ENCODE measurements around the gene PMAIP1. TPM values are rescaled to one million over a fixed set of nuclear protein-coding genes. Genes with fewer than 3 reads are reported as not detected.

PMAIP1 gene
- total RNA-seq, 1 experiment from 2014 or later = 87.1 TPM

- DNase-seq (ENCODE audit: low read depth) = no peak
Observed at GRCh38 chr18:59952283-59953007, 52.6 kb downstream of the PMAIP1 start.

Other genes starting within 250 kb of the PMAIP1 start
- 7.2 and 7.7 TPM in 2 replicates for gene CCBE1, start 202.6 kb upstream of the PMAIP1 start, total RNA-seq (2014; rRNA removed; shearing (Covaris generic))